ENCODE data around the gene SLC27A1.
A peak's percentile ranks its signal among the peaks of the same experiment; 100 is the strongest.
"Not testable (repeated sequence)": the region's sequence is repeated elsewhere in the genome, so short reads cannot be mapped to it uniquely, and the experiment has no call there.

SLC27A1 gene

DNA sequence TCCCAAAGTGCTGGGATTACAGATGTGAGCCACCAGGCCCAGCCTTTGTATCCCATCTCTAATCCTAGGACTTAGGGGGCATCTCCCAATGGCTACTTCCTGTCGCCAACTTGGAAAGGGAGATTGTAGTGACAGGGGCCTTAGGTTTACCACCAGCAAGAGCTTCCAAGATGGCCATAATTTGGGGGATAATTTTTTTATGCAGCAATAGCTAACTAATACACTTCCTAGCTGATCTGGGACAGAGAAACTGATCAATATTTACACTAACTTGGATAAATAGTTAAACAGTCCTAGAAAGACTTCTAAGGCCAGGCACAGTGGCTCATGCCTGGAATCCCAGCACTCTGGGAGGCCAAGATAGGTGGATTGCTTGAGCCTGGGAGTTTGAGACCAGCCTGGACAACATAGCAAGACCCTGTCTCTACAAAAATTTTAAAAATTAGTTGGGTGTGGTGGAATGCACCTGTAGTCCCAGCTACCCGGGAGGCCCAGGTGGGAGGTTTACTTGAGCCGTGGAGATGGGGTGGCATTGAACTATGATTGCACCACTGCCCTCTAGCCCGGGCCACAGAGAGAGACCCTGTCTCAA, 79.8 kb downstream of the SLC27A1 start:
- H2BK120ac ChIP-seq (ENCODE audit: low read depth, low read length), result no peak overlapping the region
- DNase-seq, result no peak
- no CpG with 5 or more reads among the region's 4 CpGs for WGBS (ENCODE audit: extremely low coverage, insufficient coverage, low lambda C conversion rate)
- no peak overlapping the region for H3K23ac ChIP-seq (ENCODE audit: low read length)
- H4K8ac ChIP-seq (ENCODE audit: low read depth, low read length), result no peak overlapping the region
- H3K4me1 ChIP-seq (ENCODE audit: control insufficient read depth, low read depth, low read length), result no peaks in the 10 kb centered on the region
- no peak overlapping the region for H3K4me3 ChIP-seq (ENCODE audit: low read length)
- H3K27me3 ChIP-seq (ENCODE audit: insufficient read depth, low read length, poor library complexity), result no peaks in the 10 kb centered on the region
- no peaks in the 10 kb centered on the region for H3K36me3 ChIP-seq (ENCODE audit: control insufficient read depth, insufficient read depth, low read length)
- H2BK5ac ChIP-seq (ENCODE audit: low read length), result no peak overlapping the region
- no peak overlapping the region for H2BK15ac ChIP-seq (replicated peaks; ENCODE audit: low read depth)
- H3K27ac ChIP-seq (ENCODE audit: low read depth, low read length), result no peak overlapping the region
- no peak overlapping the region for H3K9ac ChIP-seq (ENCODE audit: low read length)
- H3K79me2 ChIP-seq (ENCODE audit: control insufficient read depth, insufficient read depth, low read length), result no peaks in the 10 kb centered on the region
- H3K18ac ChIP-seq (ENCODE audit: low read length), result no peak overlapping the region
- H4K5ac ChIP-seq (ENCODE audit: low read length), result no peak overlapping the region
- no peak overlapping the region for H3K56ac ChIP-seq (ENCODE audit: low read length)
- no peak overlapping the region for H2AK5ac ChIP-seq (ENCODE audit: low read length)
- no peak overlapping the region for H3K4ac ChIP-seq (ENCODE audit: low read depth, low read length)
- H3K4me2 ChIP-seq (ENCODE audit: low read length), result no peak overlapping the region
- H3K79me1 ChIP-seq (ENCODE audit: low read length), result no peaks in the 10 kb centered on the region

DNA sequence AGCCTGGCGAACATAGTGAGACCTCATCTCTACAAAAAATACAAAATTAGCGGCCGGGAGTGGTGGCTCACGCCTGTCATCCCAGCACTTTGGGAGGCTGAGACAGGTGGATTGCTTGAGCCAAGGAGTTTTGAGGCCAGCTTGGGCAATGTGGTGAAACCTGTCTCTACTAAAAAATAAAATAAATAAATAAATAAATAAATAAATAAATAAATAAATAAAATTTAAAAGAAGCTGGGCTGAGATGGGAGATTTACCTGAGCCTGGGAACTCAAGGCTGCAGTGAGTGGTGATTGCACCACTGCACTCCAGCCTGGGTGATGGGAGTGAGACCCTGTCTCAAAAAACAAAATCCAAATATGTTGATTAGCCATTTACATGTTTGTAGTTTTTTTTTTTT, 82.4 kb downstream of the SLC27A1 start:
- H3K23ac ChIP-seq (ENCODE audit: low read length); H3K4me3 ChIP-seq (ENCODE audit: low read length); DNase-seq; H3K79me2 ChIP-seq (ENCODE audit: control insufficient read depth, insufficient read depth, low read length); H4K8ac ChIP-seq (ENCODE audit: low read depth, low read length); H3K79me1 ChIP-seq (ENCODE audit: low read length); H3K36me3 ChIP-seq (ENCODE audit: control insufficient read depth, insufficient read depth, low read length); H4K5ac ChIP-seq (ENCODE audit: low read length); H2BK15ac ChIP-seq (replicated peaks; ENCODE audit: low read depth); H2BK5ac ChIP-seq (ENCODE audit: low read length); H2BK120ac ChIP-seq (ENCODE audit: low read depth, low read length); H2AK5ac ChIP-seq (ENCODE audit: low read length); H3K27me3 ChIP-seq (ENCODE audit: insufficient read depth, low read length, poor library complexity); H3K4ac ChIP-seq (ENCODE audit: low read depth, low read length); H3K4me2 ChIP-seq (ENCODE audit: low read length); H3K9ac ChIP-seq (ENCODE audit: low read length); H3K18ac ChIP-seq (ENCODE audit: low read length); H3K27ac ChIP-seq (ENCODE audit: low read depth, low read length); H3K4me1 ChIP-seq (ENCODE audit: control insufficient read depth, low read depth, low read length); H3K56ac ChIP-seq (ENCODE audit: low read length): not testable (repeated sequence)
- no CpG with 5 or more reads among the region's 4 CpGs for WGBS (ENCODE audit: extremely low coverage, insufficient coverage, low lambda C conversion rate)

DNA sequence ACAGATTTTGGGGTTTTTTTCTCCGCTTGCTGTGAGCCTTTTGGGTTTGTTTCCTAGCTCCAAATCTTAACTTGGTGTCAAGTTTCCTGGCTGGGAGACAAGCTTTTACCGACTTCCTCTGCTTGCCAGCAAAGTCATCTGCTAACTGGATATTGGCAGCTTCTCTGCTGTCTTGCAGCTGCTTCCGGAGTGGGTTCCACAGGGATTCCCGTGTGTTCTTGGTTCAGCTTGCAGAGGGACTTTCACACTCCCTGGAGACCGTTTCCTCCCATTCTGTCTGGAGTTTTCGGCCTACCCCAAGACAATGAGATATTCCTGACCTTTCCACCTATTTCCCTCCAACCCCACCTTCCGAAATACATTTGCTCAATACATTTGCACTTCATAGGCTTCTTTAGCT, 82.9 kb downstream of the SLC27A1 start:
- H3K79me2 ChIP-seq (ENCODE audit: control insufficient read depth, insufficient read depth, low read length), result no peaks in the 10 kb centered on the region
- WGBS (ENCODE audit: extremely low coverage, insufficient coverage, low lambda C conversion rate), result no CpG with 5 or more reads among the region's 7 CpGs

DNA sequence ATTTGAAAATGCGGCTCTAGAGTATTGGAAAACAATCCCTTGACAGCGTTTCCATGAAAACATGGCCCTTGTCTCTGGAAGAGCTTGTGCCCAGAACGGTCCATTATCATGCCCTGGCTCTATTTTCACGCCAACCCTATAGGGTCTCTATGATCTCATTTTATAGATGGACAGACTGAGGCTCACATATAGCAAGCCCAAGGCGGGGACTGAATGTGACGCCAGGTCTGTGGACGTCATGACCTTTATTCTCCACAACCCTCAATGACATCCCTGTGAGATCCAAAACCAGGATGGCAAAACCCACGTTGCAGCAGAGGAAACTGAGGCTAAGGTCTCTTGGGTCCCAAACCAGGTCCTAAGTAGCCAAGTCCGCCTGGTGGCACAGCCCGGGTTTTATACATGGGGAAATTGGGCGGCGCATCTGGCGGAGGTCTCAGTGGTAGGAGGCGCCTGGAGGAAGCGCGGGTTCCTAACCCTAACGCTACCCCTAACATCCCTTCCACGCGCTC, 84.7 kb downstream of the SLC27A1 start:
- H3K27me3 ChIP-seq (ENCODE audit: insufficient read depth, low read length, poor library complexity), result no peaks in the 10 kb centered on the region
- no peak overlapping the region for H3K4ac ChIP-seq (ENCODE audit: low read depth, low read length)
- H3K18ac ChIP-seq (ENCODE audit: low read length), result no peak overlapping the region
- no peak overlapping the region for H3K27ac ChIP-seq (ENCODE audit: low read depth, low read length)
- H3K79me1 ChIP-seq (ENCODE audit: low read length), result no peaks in the 10 kb centered on the region
- H2BK120ac ChIP-seq (ENCODE audit: low read depth, low read length), result no peak overlapping the region
- H2AK5ac ChIP-seq (ENCODE audit: low read length), result no peak overlapping the region
- H3K56ac ChIP-seq (ENCODE audit: low read length), result peak overlapping the region; percentile 75
- WGBS (ENCODE audit: extremely low coverage, insufficient coverage, low lambda C conversion rate), result no CpG with 5 or more reads among the region's 19 CpGs
- no peak for DNase-seq
- H3K4me1 ChIP-seq (ENCODE audit: control insufficient read depth, low read depth, low read length), result no peaks in the 10 kb centered on the region
- H3K36me3 ChIP-seq (ENCODE audit: control insufficient read depth, insufficient read depth, low read length), result peaks cover under 1% of the 10 kb centered on the region
- H3K23ac ChIP-seq (ENCODE audit: low read length), result no peak overlapping the region
- peak overlapping the region; percentile 53 for H3K4me2 ChIP-seq (ENCODE audit: low read length)
- no peak overlapping the region for H4K8ac ChIP-seq (ENCODE audit: low read depth, low read length)
- no peak overlapping the region for H4K5ac ChIP-seq (ENCODE audit: low read length)
- no peak overlapping the region for H2BK15ac ChIP-seq (replicated peaks; ENCODE audit: low read depth)
- no peak overlapping the region for H2BK5ac ChIP-seq (ENCODE audit: low read length)
- H3K9ac ChIP-seq (ENCODE audit: low read length), result peak overlapping the region; percentile 3
- no peaks in the 10 kb centered on the region for H3K79me2 ChIP-seq (ENCODE audit: control insufficient read depth, insufficient read depth, low read length)
- H3K4me3 ChIP-seq (ENCODE audit: low read length), result peak overlapping the region; percentile 8

More for the DNA sequence above, 82.9 kb downstream of the SLC27A1 start:
- H3K27me3 ChIP-seq (ENCODE audit: insufficient read depth, low read length, poor library complexity), result no peaks in the 10 kb centered on the region
- H3K79me1 ChIP-seq (ENCODE audit: low read length), result no peaks in the 10 kb centered on the region
- H2BK5ac ChIP-seq (ENCODE audit: low read length), result no peak overlapping the region
- peak overlapping the region; percentile 52 for H3K56ac ChIP-seq (ENCODE audit: low read length)
- no peak overlapping the region for H4K5ac ChIP-seq (ENCODE audit: low read length)
- H2AK5ac ChIP-seq (ENCODE audit: low read length), result no peak overlapping the region
- peak overlapping the region; percentile 27 for H3K9ac ChIP-seq (ENCODE audit: low read length)
- H3K4me2 ChIP-seq (ENCODE audit: low read length), result no peak overlapping the region
- H3K18ac ChIP-seq (ENCODE audit: low read length), result no peak overlapping the region
- no peak overlapping the region for H3K23ac ChIP-seq (ENCODE audit: low read length)
- no peak overlapping the region for H3K4ac ChIP-seq (ENCODE audit: low read depth, low read length)
- no peak overlapping the region for H2BK120ac ChIP-seq (ENCODE audit: low read depth, low read length)
- H3K27ac ChIP-seq (ENCODE audit: low read depth, low read length), result peak overlapping the region; percentile 20
- no peak overlapping the region for H3K4me3 ChIP-seq (ENCODE audit: low read length)
- H2BK15ac ChIP-seq (replicated peaks; ENCODE audit: low read depth), result no peak overlapping the region
- no peaks in the 10 kb centered on the region for H3K36me3 ChIP-seq (ENCODE audit: control insufficient read depth, insufficient read depth, low read length)
- no peak for DNase-seq
- H4K8ac ChIP-seq (ENCODE audit: low read depth, low read length), result no peak overlapping the region
- no peaks in the 10 kb centered on the region for H3K4me1 ChIP-seq (ENCODE audit: control insufficient read depth, low read depth, low read length)

DNA sequence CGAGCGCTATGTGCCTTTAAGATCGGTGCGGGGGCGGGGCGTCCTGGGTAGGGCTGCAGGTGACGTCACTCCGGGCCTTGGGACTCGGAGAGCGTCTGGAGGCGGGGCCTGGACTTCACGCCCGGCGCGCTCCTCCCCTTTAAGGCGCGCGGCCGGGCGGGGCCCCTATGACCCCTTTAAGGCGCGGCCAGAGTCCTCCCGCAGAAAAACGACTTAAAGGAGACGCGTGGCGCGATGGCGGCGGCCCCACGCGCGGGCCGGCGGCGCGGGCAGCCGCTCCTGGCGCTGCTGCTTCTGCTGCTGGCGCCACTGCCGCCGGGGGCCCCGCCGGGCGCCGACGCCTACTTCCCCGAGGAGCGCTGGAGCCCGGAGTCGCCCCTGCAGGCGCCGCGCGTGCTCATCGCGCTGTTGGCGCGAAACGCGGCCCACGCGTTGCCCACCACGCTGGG, 85.2 kb downstream of the SLC27A1 start, which contains the start of gene COLGALT1:
COLGALT1 (plus strand) TSS at position 170 of the 449 bp plus-strand sequence; CDS start at position 235, 65 bp downstream.
- Histone ChIP-seq H3K36me3 (ENCODE audit: control insufficient read depth, insufficient read depth, low read length) (peaks cover 4% of the 10 kb centered on the region), H3K79me1 (ENCODE audit: low read length) (no peaks in the 10 kb centered on the region), H3K4ac (ENCODE audit: low read depth, low read length) (peak within 1 kb of the TSS; percentile 43), H2BK5ac (ENCODE audit: low read length) (no peak within 1 kb of the TSS), H3K4me1 (ENCODE audit: control insufficient read depth, low read depth, low read length) (no peaks in the 10 kb centered on the region), H3K4me2 (ENCODE audit: low read length) (peak within 1 kb of the TSS; percentile 72), H2BK15ac (replicated peaks; ENCODE audit: low read depth) (no peak within 1 kb of the TSS), H3K18ac (ENCODE audit: low read length) (no peak within 1 kb of the TSS), H3K9ac (ENCODE audit: low read length) (peak within 1 kb of the TSS; percentile 93), H3K4me3 (ENCODE audit: low read length) (peak within 1 kb of the TSS; percentile 92), H3K56ac (ENCODE audit: low read length) (peak within 1 kb of the TSS; percentile 97), H3K23ac (ENCODE audit: low read length) (no peak within 1 kb of the TSS), H3K27ac (ENCODE audit: low read depth, low read length) (no peak within 1 kb of the TSS), H3K27me3 (ENCODE audit: insufficient read depth, low read length, poor library complexity) (no peaks in the 10 kb centered on the region), H2BK120ac (ENCODE audit: low read depth, low read length) (no peak within 1 kb of the TSS), H4K5ac (ENCODE audit: low read length) (no peak within 1 kb of the TSS), H4K8ac (ENCODE audit: low read depth, low read length) (no peak within 1 kb of the TSS), H2AK5ac (ENCODE audit: low read length) (no peak within 1 kb of the TSS), H3K79me2 (ENCODE audit: control insufficient read depth, insufficient read depth, low read length) (no peaks in the 10 kb centered on the region)
- DNase-seq, result peak; percentile 98
- no CpG with 5 or more reads among the region's 64 CpGs for WGBS (ENCODE audit: extremely low coverage, insufficient coverage, low lambda C conversion rate)

All from mesendoderm (in vitro differentiated cells).